ENCODE data around the gene LTB4R2.

The LTB4R2 gene

DNA sequence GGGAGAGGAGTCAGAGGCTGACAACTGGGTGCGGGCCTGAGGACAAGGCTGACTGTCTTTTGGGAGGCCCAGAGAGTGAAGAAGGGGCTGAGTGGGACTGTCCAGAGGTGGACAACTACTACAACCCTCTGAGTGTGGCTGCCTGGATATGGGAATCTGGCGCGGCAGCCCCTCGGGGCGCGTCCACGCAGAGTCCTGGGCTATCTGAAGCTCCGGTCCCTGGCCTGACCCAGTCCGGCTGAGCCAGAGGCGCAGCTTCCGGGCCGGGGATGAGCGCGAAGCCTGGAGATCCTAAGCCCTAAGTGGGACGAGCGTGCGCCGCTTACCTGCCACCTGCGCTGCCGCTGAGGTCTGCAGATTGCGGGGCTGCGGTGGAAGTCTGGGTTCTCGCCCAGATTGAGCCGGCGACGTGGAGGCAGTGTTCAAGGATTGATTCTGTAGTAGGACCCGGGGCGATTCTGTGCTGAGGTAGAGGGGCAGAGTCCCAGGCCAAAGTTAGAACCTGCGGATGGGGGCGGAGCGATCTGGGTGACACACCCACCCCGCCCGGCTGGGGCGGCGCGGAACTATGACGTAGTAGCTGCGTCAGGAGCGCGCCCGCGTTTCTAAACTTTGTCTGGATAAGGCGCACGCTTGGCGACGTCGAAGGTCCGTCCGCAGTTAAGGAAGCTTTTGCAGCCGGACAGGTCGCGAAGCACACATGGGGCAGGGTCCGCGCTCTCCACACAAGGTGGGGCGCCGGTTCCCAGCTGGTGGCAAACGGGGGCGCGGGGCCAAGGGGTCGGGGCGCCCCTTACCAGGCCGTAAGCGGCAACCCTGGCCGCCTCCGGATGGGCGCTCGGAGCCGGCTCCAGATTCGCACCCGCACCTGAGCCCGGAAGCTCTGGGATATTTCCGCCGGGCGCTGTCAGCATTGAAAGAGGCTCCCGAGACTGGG lies 10.4 kb upstream of the LTB4R2 start, which contains the start of the genes DHRS1 and NOP9:
DHRS1 (minus strand) TSS at position 526 of the 937 bp plus-strand sequence. CDS start 674 bp downstream, outside the sequence.
NOP9 (plus strand) TSS at position 596 of the 937 bp plus-strand sequence; CDS start at position 701, 105 bp downstream.
- peak; percentile 89 for DNase-seq

DNA sequence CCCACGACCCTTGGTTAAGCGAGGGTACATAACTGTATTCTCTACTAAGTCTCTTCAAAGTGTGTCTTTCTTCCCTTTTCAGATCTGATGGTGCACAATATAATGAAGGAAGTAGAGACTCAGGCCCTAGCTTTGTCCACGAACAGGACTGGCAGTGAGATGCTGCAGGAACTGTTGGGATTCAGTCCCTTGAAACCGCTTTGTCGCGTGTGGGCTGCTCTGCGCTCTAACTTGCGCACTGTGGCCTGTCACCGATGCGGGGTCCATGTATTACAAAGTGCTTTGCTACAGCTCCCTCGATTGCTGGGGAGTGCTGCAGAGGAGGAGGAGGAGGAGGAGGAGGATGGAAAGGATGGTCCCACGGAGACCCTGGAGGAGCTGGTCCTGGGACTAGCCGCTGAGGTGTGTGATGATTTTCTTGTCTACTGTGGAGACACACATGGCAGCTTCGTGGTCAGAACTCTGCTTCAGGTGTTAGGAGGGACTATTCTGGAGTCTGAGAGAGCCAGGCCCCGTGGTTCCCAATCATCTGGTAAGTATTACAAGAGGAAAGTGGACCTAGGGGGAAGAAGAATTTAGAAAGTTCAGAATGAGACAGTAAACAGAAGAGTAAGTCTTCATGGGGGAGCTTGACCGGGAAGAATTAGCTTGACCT lies 9.5 kb upstream of the LTB4R2 start:
- DNase-seq, result no peak

DNA sequence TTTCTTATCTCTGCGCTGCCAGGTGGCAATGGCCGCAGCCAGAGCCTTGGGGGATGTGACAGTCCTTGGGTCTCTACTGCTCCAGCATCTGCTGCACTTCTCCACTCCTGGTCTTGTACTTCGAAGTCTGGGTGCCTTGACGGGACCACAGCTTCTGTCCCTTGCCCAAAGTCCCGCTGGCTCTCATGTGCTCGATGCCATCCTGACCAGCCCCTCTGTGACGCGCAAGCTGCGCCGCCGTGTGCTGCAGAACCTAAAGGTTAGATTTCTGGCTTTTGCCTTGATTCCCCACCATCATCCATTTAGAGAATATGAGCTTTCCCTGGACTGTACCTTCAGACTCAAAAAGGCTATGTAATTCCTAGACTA lies 5.9 kb upstream of the LTB4R2 start:
- no peak for DNase-seq

DNA sequence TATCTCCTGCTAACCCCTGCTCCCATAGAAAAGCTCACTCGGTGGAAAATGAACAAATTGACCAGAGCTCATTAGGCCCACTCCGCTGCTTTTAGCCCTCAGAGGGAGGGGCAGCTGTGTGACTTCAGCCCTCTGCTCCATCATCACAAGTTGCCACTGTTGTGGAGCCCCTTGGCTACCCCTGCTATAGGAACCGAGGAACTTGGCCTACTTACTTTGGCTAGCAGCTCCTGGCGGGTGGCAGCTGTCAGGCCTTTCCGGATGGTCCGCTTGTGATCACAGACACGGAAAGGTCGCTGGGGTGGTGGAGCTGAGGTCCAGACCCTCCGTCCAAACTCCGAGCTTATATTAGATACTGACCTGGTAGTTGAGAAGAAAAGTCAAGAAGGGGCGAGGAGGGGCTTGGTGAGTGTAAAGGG lies 2.8 kb upstream of the LTB4R2 start:
- DNase-seq, result no peak

DNA sequence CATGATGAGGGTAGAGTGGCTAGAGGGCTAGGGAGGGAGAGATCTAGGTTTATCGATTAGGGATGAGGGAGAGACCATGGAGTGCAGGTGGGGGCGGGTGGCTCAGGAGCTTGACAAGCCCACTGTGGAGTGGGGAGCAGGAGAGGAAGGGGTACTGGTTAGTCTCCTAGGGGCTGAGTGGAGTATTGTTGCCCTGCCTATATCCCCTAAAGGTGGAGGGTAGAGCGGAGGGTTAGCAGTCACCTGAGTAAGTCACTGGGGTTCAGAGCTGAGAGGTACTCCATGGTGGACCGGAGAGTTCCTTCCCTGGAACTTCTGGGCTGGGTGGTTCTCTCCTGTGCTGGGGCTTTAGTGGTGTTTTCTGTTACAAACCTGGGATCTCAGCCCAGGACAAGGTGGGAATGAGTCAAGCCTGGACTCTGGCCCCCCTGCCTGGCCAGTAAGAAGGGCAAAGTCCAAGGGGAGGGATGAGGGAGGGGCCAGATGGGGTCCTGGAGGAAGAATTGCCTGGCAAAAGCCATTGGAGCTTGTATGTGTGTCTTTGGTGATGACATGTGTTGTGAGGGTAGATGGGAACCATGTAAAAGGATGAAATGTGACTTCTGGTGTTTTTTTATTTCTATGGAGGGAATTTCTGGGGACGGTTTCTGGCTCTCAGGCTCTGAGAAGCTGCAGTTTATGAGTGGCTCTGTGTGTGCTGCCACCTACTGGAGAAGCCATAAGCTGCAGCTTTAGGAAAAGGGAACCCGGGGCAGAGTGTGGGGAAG lies 2.2 kb upstream of the LTB4R2 start, which contains the start of gene CIDEB:
CIDEB (minus strand) TSS at position 403 of the 767 bp plus-strand sequence; CDS start at position 284, 119 bp downstream.
- DNase-seq, result peak; percentile 80

DNA sequence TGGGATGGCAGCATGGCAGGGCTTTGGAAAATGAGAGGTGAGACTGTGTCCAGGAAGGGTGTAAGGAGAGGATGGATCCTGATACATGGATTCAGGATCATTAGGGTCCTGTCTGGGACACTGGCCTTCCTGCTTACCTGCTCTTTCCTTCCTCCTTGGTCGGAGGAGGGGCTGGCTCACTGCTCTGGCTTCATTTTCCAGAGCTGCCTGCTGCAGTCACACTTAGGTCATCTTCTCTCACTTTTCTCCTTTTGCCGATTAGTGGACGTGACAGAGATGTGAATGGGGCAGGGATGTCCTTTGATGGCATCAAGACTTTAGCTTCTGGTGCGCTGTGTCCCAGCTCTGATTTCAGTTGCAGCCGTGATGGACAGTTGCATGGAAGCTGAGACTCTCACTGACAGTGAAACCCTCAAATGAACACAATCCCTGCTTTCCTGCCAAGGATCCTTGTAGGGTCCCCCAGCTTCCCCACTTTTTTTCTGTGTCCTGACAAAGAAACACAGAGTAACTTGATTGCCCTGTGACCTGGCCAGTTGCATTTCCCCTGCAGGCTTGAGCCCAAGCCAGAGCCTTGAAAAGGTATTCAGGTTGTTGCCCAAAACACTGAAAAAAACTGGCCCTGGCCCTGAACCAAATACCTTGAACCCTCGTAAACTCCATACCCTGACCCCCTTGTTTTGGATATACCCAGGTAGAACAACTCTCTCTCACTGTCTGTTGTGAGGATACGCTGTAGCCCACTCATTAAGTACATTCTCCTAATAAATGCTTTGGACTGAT lies 1.4 kb upstream of the LTB4R2 start:
- no peak for DNase-seq

DNA sequence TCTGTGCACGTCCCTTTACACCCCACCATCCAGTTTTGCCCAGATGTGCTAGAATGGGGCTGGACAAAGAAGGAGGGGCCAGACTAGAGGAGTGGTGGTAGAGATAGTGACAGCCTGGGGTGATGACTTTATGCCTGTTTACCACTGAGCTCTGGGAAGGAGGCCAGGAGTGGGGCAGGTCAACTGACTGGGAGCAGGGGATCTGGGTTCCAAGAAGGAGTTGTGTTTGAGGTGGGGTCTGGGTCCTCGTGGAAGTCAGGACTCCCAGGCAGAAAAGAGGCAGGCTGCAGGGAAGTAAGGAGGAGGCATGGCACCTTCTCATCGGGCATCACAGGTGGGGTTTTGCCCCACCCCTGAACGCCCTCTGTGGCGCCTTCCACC lies 315 bp downstream of the LTB4R2 start:
- DNase-seq, result no peak

DNA sequence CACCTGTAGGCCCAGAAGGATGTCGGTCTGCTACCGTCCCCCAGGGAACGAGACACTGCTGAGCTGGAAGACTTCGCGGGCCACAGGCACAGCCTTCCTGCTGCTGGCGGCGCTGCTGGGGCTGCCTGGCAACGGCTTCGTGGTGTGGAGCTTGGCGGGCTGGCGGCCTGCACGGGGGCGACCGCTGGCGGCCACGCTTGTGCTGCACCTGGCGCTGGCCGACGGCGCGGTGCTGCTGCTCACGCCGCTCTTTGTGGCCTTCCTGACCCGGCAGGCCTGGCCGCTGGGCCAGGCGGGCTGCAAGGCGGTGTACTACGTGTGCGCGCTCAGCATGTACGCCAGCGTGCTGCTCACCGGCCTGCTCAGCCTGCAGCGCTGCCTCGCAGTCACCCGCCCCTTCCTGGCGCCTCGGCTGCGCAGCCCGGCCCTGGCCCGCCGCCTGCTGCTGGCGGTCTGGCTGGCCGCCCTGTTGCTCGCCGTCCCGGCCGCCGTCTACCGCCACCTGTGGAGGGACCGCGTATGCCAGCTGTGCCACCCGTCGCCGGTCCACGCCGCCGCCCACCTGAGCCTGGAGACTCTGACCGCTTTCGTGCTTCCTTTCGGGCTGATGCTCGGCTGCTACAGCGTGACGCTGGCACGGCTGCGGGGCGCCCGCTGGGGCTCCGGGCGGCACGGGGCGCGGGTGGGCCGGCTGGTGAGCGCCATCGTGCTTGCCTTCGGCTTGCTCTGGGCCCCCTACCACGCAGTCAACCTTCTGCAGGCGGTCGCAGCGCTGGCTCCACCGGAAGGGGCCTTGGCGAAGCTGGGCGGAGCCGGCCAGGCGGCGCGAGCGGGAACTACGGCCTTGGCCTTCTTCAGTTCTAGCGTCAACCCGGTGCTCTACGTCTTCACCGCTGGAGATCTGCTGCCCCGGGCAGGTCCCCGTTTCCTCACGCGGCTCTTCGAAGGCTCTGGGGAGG lies 985 bp downstream of the LTB4R2 start, which contains the start of gene LTB4R:
LTB4R (plus strand) TSS at position 857 of the 959 bp plus-strand sequence. CDS start 4,150 bp downstream, outside the sequence.
- DNase-seq, result no peak

DNA sequence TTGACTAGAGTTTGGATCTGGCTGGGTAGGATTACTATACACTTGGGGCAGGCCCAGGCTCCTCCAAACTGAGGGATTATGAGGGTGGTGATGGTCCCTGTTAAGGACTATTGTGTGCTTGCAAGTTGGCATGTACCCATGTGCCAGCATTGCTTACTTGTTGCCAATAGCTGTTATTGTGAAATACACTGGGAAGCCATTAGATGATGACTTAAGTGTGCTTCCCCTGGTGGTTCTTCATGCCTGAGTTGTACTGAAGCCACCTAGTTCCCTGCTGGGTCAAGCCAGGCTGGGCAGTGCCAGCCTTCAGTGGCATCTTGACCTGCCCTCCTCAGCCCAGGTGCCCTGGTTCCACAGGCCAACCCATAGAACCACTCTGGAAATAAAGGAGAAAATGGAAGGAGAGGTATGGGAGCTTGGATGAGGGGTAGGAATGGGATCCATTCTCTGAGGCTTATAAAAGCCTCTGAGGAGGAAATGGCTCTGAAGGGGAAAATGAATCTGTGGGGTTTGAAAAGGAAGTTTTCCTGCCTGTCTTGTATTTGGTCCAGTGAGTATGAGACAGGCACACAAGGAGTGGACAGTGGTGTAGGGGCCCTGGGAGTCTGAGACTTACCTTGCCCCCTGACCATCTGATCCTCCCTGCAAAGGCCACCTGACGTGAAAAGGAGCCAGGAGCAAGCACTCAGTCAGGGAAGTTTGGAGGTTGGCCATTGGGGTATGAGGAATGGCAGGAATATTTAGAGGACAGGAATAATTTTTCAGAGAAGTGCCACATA lies 2.1 kb downstream of the LTB4R2 start:
- DNase-seq, result peak; percentile 87

DNA sequence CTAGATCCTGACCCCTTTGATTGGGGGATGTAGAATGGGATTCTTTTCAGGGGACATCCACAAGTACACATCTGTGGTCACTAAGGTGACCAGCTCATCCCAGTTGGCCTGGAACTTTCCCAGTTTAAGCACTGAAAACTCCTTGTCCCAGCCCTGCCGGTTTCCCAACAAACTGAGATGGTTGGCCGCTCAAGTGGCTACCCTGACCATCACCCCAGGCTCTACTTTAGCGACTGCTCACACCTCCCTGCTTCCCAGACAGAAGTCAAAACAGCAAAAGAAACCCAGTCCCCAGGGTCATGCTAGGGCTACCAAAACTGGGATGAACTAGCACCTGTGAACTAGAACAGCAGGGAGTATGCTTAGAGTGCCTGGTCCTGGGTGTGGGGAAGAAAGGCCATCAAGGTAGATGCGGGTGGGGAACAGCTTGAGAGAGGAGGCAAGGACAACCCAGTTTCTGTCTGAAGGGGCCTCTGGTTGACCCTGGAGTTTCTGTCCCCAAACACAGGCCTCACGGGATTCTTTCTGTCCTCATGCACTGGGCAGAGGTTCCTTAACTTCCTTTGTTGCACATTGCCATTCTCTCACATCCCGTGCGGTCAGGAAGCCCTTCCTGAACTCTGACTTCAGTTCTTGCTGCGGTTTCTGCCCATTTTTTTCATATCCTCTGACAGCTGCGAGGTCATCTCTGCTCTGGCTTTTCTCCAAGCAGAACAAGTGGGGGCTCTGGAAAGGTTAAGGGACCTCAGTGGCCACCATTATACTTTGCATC lies 3.0 kb downstream of the LTB4R2 start:
- peak; percentile 91 for DNase-seq

DNA sequence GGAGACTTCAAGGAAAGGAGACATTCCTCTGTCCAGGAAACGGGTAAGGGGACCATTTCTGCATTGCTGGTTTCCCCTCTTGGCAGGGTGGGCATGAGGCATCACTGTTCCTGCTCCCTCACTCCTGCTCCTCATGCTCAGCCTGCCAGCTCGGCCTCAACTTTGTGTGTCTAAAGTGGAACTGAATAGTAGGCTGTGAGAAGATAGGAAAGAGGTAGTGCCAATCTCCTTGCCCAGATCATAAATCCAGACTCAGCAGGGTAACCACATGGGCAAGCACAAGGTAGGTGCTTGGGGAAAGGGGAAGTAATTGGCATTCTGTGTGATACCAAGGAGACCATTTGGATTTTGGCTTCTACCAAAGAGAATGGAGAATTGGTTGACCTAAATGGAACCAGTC lies 4.0 kb downstream of the LTB4R2 start:
- peak; percentile 29 for DNase-seq

DNA sequence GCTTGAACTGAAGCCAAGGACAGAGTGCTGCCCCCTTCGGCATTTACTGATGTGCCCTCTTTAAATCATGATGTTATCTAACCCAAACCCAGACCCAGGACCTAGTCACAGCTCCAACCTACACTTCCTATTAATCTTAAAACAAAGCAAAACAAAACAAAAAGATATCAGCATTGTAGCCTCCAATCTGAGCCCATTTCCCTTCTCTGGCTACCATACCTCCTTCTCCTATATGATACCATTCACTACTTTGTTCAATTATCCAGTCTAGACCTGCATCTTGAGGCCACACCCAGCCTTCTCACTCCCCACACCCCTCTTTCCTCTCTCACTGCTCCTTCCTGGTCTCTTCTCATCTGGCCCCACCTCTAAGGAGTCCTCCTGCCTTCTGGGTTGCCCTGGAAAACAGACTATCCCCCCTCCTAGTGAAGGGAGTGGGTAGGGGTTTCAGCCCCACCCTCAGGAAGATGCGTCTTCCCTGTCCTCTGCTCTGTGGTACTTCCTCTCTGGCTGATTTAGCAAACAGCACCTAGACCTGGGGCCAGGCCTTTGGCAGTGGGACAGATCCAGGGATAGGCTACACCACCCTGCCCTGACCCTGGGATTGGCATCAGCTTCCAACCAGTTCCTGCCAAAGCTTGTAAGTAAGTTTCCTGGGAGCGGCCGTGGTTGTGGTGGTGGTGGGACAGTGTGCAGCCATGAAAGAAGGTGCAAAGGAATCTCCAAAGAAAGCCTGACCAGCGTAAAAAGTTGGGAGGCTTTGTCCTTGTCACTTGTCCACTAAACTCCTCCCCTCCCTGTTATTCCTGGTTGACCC lies 4.6 kb downstream of the LTB4R2 start:
- DNase-seq, result no peak

DNA sequence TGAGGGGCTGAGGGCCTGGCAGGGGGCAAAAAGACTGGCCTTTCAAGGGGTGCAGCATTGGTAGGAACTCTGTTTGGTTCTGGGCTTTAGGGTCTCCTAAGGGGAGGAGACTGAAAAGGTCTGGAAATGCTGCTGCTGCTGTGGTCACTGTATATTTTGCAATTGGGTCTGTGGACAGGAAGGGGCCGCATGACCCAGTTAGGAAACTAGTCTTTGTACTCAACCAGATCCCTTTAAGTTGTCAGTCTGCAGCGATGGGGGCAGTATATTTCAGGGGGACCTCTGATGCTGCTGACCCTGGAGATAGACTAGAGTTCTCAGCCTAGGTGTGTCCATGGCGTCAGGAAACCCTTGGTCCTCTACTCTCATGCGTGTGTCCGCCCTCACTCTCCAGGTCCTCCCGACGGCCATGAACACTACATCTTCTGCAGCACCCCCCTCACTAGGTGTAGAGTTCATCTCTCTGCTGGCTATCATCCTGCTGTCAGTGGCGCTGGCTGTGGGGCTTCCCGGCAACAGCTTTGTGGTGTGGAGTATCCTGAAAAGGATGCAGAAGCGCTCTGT lies 5.4 kb downstream of the LTB4R2 start:
- DNase-seq, result peak; percentile 43

DNA sequence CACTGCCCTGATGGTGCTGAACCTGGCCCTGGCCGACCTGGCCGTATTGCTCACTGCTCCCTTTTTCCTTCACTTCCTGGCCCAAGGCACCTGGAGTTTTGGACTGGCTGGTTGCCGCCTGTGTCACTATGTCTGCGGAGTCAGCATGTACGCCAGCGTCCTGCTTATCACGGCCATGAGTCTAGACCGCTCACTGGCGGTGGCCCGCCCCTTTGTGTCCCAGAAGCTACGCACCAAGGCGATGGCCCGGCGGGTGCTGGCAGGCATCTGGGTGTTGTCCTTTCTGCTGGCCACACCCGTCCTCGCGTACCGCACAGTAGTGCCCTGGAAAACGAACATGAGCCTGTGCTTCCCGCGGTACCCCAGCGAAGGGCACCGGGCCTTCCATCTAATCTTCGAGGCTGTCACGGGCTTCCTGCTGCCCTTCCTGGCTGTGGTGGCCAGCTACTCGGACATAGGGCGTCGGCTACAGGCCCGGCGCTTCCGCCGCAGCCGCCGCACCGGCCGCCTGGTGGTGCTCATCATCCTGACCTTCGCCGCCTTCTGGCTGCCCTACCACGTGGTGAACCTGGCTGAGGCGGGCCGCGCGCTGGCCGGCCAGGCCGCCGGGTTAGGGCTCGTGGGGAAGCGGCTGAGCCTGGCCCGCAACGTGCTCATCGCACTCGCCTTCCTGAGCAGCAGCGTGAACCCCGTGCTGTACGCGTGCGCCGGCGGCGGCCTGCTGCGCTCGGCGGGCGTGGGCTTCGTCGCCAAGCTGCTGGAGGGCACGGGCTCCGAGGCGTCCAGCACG lies 6.1 kb downstream of the LTB4R2 start:
- DNase-seq, result no peak

DNA sequence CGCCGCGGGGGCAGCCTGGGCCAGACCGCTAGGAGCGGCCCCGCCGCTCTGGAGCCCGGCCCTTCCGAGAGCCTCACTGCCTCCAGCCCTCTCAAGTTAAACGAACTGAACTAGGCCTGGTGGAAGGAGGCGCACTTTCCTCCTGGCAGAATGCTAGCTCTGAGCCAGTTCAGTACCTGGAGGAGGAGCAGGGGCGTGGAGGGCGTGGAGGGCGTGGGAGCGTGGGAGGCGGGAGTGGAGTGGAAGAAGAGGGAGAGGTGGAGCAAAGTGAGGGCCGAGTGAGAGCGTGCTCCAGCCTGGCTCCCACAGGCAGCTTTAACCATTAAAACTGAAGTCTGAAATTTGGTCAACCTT lies 6.6 kb downstream of the LTB4R2 start:
- no peak for DNase-seq

DNA sequence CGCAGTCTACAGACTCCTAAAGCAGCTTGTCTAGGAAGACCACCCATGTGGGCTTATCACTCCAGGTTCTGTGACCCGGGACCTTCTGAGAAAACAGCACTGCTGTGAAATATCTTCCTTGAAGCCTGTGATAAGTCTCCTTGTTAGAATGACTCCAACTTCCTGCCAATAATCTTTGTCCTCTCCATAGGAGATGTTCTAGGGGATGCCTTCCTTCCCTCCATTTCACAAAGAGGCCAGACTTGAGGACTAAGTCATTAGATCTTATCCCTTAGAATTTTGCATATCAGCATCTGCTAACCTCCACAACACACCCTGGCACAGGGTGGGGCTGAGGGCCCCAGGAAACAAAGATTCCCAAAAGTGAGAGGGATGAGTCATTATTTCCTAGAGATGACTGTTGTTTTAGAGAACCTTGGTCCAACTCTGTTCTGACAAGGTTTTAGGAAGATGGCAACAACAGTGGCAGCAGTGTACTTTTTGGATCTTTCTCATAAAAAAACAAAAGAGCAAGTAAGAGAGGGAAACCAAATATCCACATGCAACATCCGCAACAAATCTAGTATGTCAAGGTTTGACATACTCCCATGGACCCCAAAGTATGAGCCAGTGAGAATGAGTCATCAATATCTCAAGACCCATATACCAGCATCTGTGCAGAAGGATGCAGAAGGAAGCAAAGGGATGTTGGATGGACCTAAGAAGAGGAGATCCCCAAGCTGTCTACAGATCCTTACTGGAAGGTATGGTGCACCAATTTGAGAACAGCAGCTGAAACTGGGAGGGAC lies 7.4 kb downstream of the LTB4R2 start:
- peak; percentile 42 for DNase-seq
